Mucosa of stomach (tissue), 1 donor: ENCODE data around the gene KRTAP5-3.

ENCODE experiments used
- H3K27me3 ChIP-seq: one replicate; pipeline ENCODE4 v1.7.0; 2013; ENCODE audit warnings: mild to moderate bottlenecking, low read length; ENCODE audit not compliant: control insufficient read depth, insufficient read depth
- H3K36me3 ChIP-seq: one replicate; pipeline ENCODE4 v1.7.0; 2013; ENCODE audit warnings: low read length; ENCODE audit not compliant: control insufficient read depth, insufficient read depth
- H3K4me1 ChIP-seq: one replicate; pipeline ENCODE4 v1.7.0; 2013; ENCODE audit warnings: mild to moderate bottlenecking, low read length; ENCODE audit not compliant: control insufficient read depth, insufficient read depth
- H3K4me3 ChIP-seq: one replicate; pipeline ENCODE4 v1.7.0; 2013; ENCODE audit warnings: low read length
- H3K9ac ChIP-seq: one replicate; pipeline ENCODE4 v1.7.0; 2013; ENCODE audit warnings: mild to moderate bottlenecking, low read length, moderate library complexity
- H3K9me3 ChIP-seq: one replicate; pipeline ENCODE4 v1.7.0; 2013; ENCODE audit warnings: mild to moderate bottlenecking, low read length, moderate library complexity; ENCODE audit not compliant: control insufficient read depth
- donor health status: Pancreatic carcinoma.

Gene KRTAP5-3

GRCh38 chr11:1639666-1640065, 31.4 kb upstream of the KRTAP5-3 start:
- peaks cover 22% of the 10 kb centered on the region for H3K27me3 ChIP-seq

GRCh38 chr11:1639102-1639620, 30.9 kb upstream of the KRTAP5-3 start:
- peaks cover 22% of the 10 kb centered on the region for H3K27me3 ChIP-seq
- H3K9me3 ChIP-seq, result no peaks in the 10 kb centered on the region
- no peak overlapping the region for H3K4me3 ChIP-seq
- no peak overlapping the region for H3K9ac ChIP-seq
- no peaks in the 10 kb centered on the region for H3K36me3 ChIP-seq
- peaks cover 11% of the 10 kb centered on the region for H3K4me1 ChIP-seq

More at GRCh38 chr11:1639666-1640065, 31.4 kb upstream of the KRTAP5-3 start:
- Histone ChIP-seq H3K9ac (no peak overlapping the region), H3K4me1 (peaks cover 11% of the 10 kb centered on the region), H3K36me3 (no peaks in the 10 kb centered on the region), H3K9me3 (no peaks in the 10 kb centered on the region), H3K4me3 (no peak overlapping the region)

GRCh38 chr11:1638344-1638743, 30.1 kb upstream of the KRTAP5-3 start:
- Histone ChIP-seq H3K9ac (no peak overlapping the region), H3K4me3 (no peak overlapping the region), H3K36me3 (no peaks in the 10 kb centered on the region), H3K27me3 (peaks cover 22% of the 10 kb centered on the region), H3K9me3 (no peaks in the 10 kb centered on the region), H3K4me1 (peaks cover 11% of the 10 kb centered on the region)

- Histone ChIP-seq H3K9ac (no peak overlapping the region), H3K9me3 (no peaks in the 10 kb centered on the region), H3K36me3 (no peaks in the 10 kb centered on the region), H3K27me3 (peaks cover 23% of the 10 kb centered on the region), H3K4me1 (peaks cover 11% of the 10 kb centered on the region), H3K4me3 (no peak overlapping the region)
These were observed 29.4 kb upstream of the KRTAP5-3 start for GRCh38 chr11:1637628-1638027.

GRCh38 chr11:1636291-1636950, 28.2 kb upstream of the KRTAP5-3 start:
- no peaks in the 10 kb centered on the region for H3K36me3 ChIP-seq
- no peak overlapping the region for H3K9ac ChIP-seq
- peaks cover 14% of the 10 kb centered on the region for H3K4me1 ChIP-seq
- no peaks in the 10 kb centered on the region for H3K9me3 ChIP-seq
- H3K27me3 ChIP-seq, result peaks cover 34% of the 10 kb centered on the region
- no peak overlapping the region for H3K4me3 ChIP-seq

GRCh38 chr11:1633864-1634263, 25.6 kb upstream of the KRTAP5-3 start:
- Histone ChIP-seq H3K27me3 (peaks cover 31% of the 10 kb centered on the region), H3K9me3 (no peaks in the 10 kb centered on the region), H3K4me1 (peaks cover 7% of the 10 kb centered on the region), H3K9ac (no peak overlapping the region), H3K36me3 (no peaks in the 10 kb centered on the region), H3K4me3 (no peak overlapping the region)

GRCh38 chr11:1632053-1632714, 23.9 kb upstream of the KRTAP5-3 start:
- Histone ChIP-seq H3K9ac (no peak overlapping the region), H3K4me3 (no peak overlapping the region), H3K36me3 (no peaks in the 10 kb centered on the region), H3K9me3 (no peaks in the 10 kb centered on the region), H3K27me3 (peaks cover 44% of the 10 kb centered on the region), H3K4me1 (peaks cover 3% of the 10 kb centered on the region)

- no peaks in the 10 kb centered on the region for H3K36me3 ChIP-seq
- H3K4me3 ChIP-seq, result no peak overlapping the region
- H3K27me3 ChIP-seq, result peaks cover 44% of the 10 kb centered on the region
- H3K9me3 ChIP-seq, result no peaks in the 10 kb centered on the region
- peaks cover 3% of the 10 kb centered on the region for H3K4me1 ChIP-seq
- H3K9ac ChIP-seq, result no peak overlapping the region
These were observed 22.9 kb upstream of the KRTAP5-3 start for GRCh38 chr11:1631066-1631568.

GRCh38 chr11:1630271-1630670, 22.0 kb upstream of the KRTAP5-3 start:
- H3K4me1 ChIP-seq, result peaks cover 3% of the 10 kb centered on the region
- H3K9me3 ChIP-seq, result no peaks in the 10 kb centered on the region
- H3K36me3 ChIP-seq, result no peaks in the 10 kb centered on the region
- H3K4me3 ChIP-seq, result no peak overlapping the region
- H3K9ac ChIP-seq, result no peak overlapping the region
- H3K27me3 ChIP-seq, result peaks cover 44% of the 10 kb centered on the region

- no peak within 1 kb of the TSS for H3K9ac ChIP-seq
- H3K4me3 ChIP-seq, result no peak within 1 kb of the TSS
These were observed 21.3 kb upstream of the KRTAP5-3 start, which contains the start of gene KRTAP5-5 for GRCh38 chr11:1629326-1630185. Gene KRTAP5-5, plus strand, starts transcription at chr11:1629775. Its CDS starts 66 bp downstream, at chr11:1629841.

GRCh38 chr11:1628506-1629325, 20.5 kb upstream of the KRTAP5-3 start:
- Histone ChIP-seq H3K27me3 (peaks cover 44% of the 10 kb centered on the region), H3K4me1 (peaks cover 3% of the 10 kb centered on the region), H3K9ac (no peak overlapping the region), H3K4me3 (no peak overlapping the region), H3K36me3 (no peaks in the 10 kb centered on the region), H3K9me3 (no peaks in the 10 kb centered on the region)

More at GRCh38 chr11:1629326-1630185, 21.3 kb upstream of the KRTAP5-3 start, which contains the start of gene KRTAP5-5:
- Histone ChIP-seq H3K4me1 (peaks cover 3% of the 10 kb centered on the region), H3K9me3 (no peaks in the 10 kb centered on the region), H3K27me3 (peaks cover 44% of the 10 kb centered on the region), H3K36me3 (no peaks in the 10 kb centered on the region)
